Upper lobe of left lung (tissue), 6 donors: ENCODE data around the gene TMEM235. TPM values are rescaled to one million over a fixed set of nuclear protein-coding genes. Genes with fewer than 3 reads are reported as not detected.

Source experiments
- ATAC-seq, 2 donors: fragments of 200-7000 bp; cut with Tn5 transposase; one replicate each; pipeline ENCODE4 v1.9.1; 2022; ENCODE audit warnings: mild to moderate bottlenecking in 2 of 2, moderate library complexity in 2 of 2; ENCODE audit not compliant: low FRiP score in 2 of 2
- DNase-seq, 2 donors: peaks; one replicate each; pipeline ENCODE4 v3.0.0-alpha.2; 2019 to 2020
- H3K27ac ChIP-seq, 4 donors: fragments of 200-600 bp; sonication (generic); one replicate each; pipeline ENCODE4 v1.5.1; 2016 to 2019
- H3K27me3 ChIP-seq, 4 donors: fragments of 200-600 bp; sonication (generic); one replicate each; pipeline ENCODE4 v1.5.1; 2017 to 2019
- H3K36me3 ChIP-seq, 4 donors: fragments of 200-600 bp; sonication (generic); one replicate each; pipeline ENCODE4 v1.5.1; 2016 to 2019
- H3K4me1 ChIP-seq, 4 donors: fragments of 200-600 bp; sonication (generic); one replicate each; pipeline ENCODE4 v1.5.1; 2018 to 2019
- H3K4me3 ChIP-seq, 4 donors: fragments of 200-600 bp; sonication (generic); one replicate each; pipeline ENCODE4 v1.5.1; 2017 to 2019; ENCODE audit warnings: mild to moderate bottlenecking in 2 of 4, moderate library complexity in 1 of 4
- H3K9me3 ChIP-seq, 4 donors: fragments of 200-600 bp; sonication (generic); one replicate each; pipeline ENCODE4 v1.5.1; 2018 to 2019
- CTCF ChIP-seq, 6 experiments: fragments of 450-650 bp in 4 of 6; fragments of 200-600 bp in 2 of 6; sonication (generic) in 2 of 6; IDR thresholded peaks; one replicate each; pipeline ENCODE4 v1.5.1; 2016 to 2019; ENCODE audit warnings: antibody characterized with exemption in 6 of 6
- EP300 ChIP-seq, 4 donors: sonication (generic); formaldehyde crosslinking; IDR thresholded peaks; one replicate each; pipeline ENCODE4 v1.5.1; 2017; ENCODE audit warnings: antibody characterized with exemption in 4 of 4, control low read depth in 2 of 4
- POLR2A ChIP-seq, 4 donors: fragments of 450-650 bp; IDR thresholded peaks; one replicate each; pipeline ENCODE4 v1.5.1; 2016 to 2017; ENCODE audit warnings: antibody characterized with exemption in 4 of 4, mild to moderate bottlenecking in 2 of 4
- POLR2AphosphoS5 ChIP-seq, 2 donors: sonication (generic); formaldehyde crosslinking; IDR thresholded peaks; one replicate each; pipeline ENCODE4 v1.5.1; 2017; ENCODE audit warnings: antibody characterized with exemption in 2 of 2
- WGBS, 2 donors: methylation state at CpG; one replicate each; pipeline ENCODE4 v1.1.5; 2017 to 2018; 5-methylcytosine and 5-hydroxymethylcytosine counted together
- total RNA-seq, 6 donors: library from RNA; depleted of rRNA in 4 of 6; stranded (reverse); fragments of >200 nt in 4 of 6; gene quantifications; one replicate each; pipeline versions ENCODE4 v1.1.0 to v1.2.1, GENCODE V29; 2016 to 2021
- donor health status: DM: no; HTN: no; CAD: no; lungs with moderate emphysema.
- donor health status: DM: no; HTN: yes; CAD: no; lungs with severe emphysema.

Gene TMEM235
- total RNA-seq, 6 donors from 2014 or later = not detected

GRCh38 chr17:78206298-78206697, 25.1 kb upstream of the TMEM235 start:
- Histone ChIP-seq H3K4me3 (no peak overlapping the region), H3K36me3 (peaks cover 0 to 26% (median 4%) of the 10 kb centered on the region in 4 donors), H3K9me3 (no peaks in the 10 kb centered on the region), H3K27ac (peak overlapping the region in 1 of 4 donors; percentile 27), H3K27me3 (no peaks in the 10 kb centered on the region), H3K4me1 (peaks cover 0 to 9% (median 4%) of the 10 kb centered on the region in 4 donors)
- 70 to 71% methylated on average over 7 of the region's 7 CpGs for WGBS, 2 donors
- no peak for ATAC-seq
- TF ChIP-seq CTCF (IDR thresholded peaks at IDR 0.05) (no peak), EP300 (IDR thresholded peaks at IDR 0.05) (no peak)
- no peak for DNase-seq

GRCh38 chr17:78208486-78208885, 22.9 kb upstream of the TMEM235 start:
- no peak overlapping the region for H3K27ac ChIP-seq
- TF ChIP-seq POLR2A (IDR thresholded peaks at IDR 0.05) (no peak), EP300 (IDR thresholded peaks at IDR 0.05) (no peak)
- H3K9me3 ChIP-seq = no peaks in the 10 kb centered on the region
- whole genome bisulfite sequencing, 2 donors = 80 to 89% methylated on average over 3 of the region's 3 CpGs
- DNase-seq = no peak
- ATAC-seq = no peak
- peaks cover 0 to 26% (median 4%) of the 10 kb centered on the region in 4 donors for H3K36me3 ChIP-seq
- peaks cover 0 to 5% (median 0%) of the 10 kb centered on the region in 4 donors for H3K4me1 ChIP-seq
- no peak overlapping the region for H3K4me3 ChIP-seq
- H3K27me3 ChIP-seq = no peaks in the 10 kb centered on the region

GRCh38 chr17:78210111-78210510, 21.3 kb upstream of the TMEM235 start:
- Histone ChIP-seq H3K9me3 (no peaks in the 10 kb centered on the region), H3K27me3 (no peaks in the 10 kb centered on the region), H3K4me1 (peaks cover 6 to 18% (median 10%) of the 10 kb centered on the region in 4 donors), H3K36me3 (peaks cover 0 to 13% (median 2%) of the 10 kb centered on the region in 4 donors), H3K27ac (no peak overlapping the region), H3K4me3 (no peak overlapping the region)
- no peak for ATAC-seq
- no peak for DNase-seq
- TF ChIP-seq POLR2AphosphoS5 (IDR thresholded peaks at IDR 0.05) = no peak
- WGBS, 2 donors = 82 to 85% methylated on average over 10 of the region's 10 CpGs

- Histone ChIP-seq H3K4me3 (no peak overlapping the region), H3K36me3 (peaks cover 0 to 6% (median 1%) of the 10 kb centered on the region in 4 donors), H3K27ac (no peak overlapping the region), H3K4me1 (peaks cover 6 to 16% (median 10%) of the 10 kb centered on the region in 4 donors), H3K9me3 (no peaks in the 10 kb centered on the region), H3K27me3 (no peaks in the 10 kb centered on the region)
- DNase-seq = no peak
- ATAC-seq = no peak
- WGBS, 2 donors = 85 to 89% methylated on average over 11 of the region's 11 CpGs
- TF ChIP-seq POLR2AphosphoS5 (IDR thresholded peaks at IDR 0.05) (no peak), EP300 (IDR thresholded peaks at IDR 0.05) (no peak), POLR2A (IDR thresholded peaks at IDR 0.05) (no peak), CTCF (IDR thresholded peaks at IDR 0.05) (no peak)
Observed at GRCh38 chr17:78211032-78211431, 20.4 kb upstream of the TMEM235 start.

- no peaks in the 10 kb centered on the region for H3K36me3 ChIP-seq
- peak; percentile 96 to 100 for ATAC-seq
- WGBS, 2 donors = 0 to 2% methylated on average over 9 to 58 of the region's 60 CpGs
- peak within 1 kb of the TSS in 1 of 4 donors; percentile 69 for H3K27ac ChIP-seq
- peak within 1 kb of the TSS; percentile 37 to 58 (median 49) for H3K4me3 ChIP-seq
- no peaks in the 10 kb centered on the region for H3K27me3 ChIP-seq
- peak; percentile 91 to 98 for DNase-seq
- peaks cover 6 to 13% (median 10%) of the 10 kb centered on the region in 4 donors for H3K4me1 ChIP-seq
- TF ChIP-seq EP300 (IDR thresholded peaks at IDR 0.05) (no peak), POLR2AphosphoS5 (IDR thresholded peaks at IDR 0.05) (peak; percentile 29 to 77)
- no peaks in the 10 kb centered on the region for H3K9me3 ChIP-seq
Observed at GRCh38 chr17:78214016-78214705, 17.3 kb upstream of the TMEM235 start, which contains the start of gene BIRC5. TSS of gene BIRC5 (plus strand) at chr17:78214253. CDS start at chr17:78214317, 64 bp downstream.

GRCh38 chr17:78214706-78215061, 16.7 kb upstream of the TMEM235 start:
- WGBS, 2 donors = 14 to 21% methylated on average over 3 to 5 of the region's 5 CpGs
- Histone ChIP-seq H3K27ac (no peak overlapping the region), H3K4me3 (peak overlapping the region in 3 of 4 donors; percentile 48 to 58 (median 50))

More at GRCh38 chr17:78214706-78215061, 16.7 kb upstream of the TMEM235 start:
- no peak for TF ChIP-seq EP300 (IDR thresholded peaks at IDR 0.05)
- TF ChIP-seq POLR2A (IDR thresholded peaks at IDR 0.05) = no peak
- TF ChIP-seq POLR2AphosphoS5 (IDR thresholded peaks at IDR 0.05) = no peak
- no peak for TF ChIP-seq CTCF (IDR thresholded peaks at IDR 0.05)
- Histone ChIP-seq H3K9me3 (no peaks in the 10 kb centered on the region), H3K4me1 (peaks cover 6 to 13% (median 10%) of the 10 kb centered on the region in 4 donors), H3K27me3 (no peaks in the 10 kb centered on the region), H3K36me3 (no peaks in the 10 kb centered on the region)
- DNase-seq (no peak), ATAC-seq (no peak)
